H1 (cell line): ENCODE measurements around the gene MEX3B. TPM values are rescaled to one million over a fixed set of nuclear protein-coding genes. Genes with fewer than 3 reads are reported as not detected.

Experiments
- CTCF ChIP-seq, 3 experiments: IDR thresholded peaks; 1 replicate in 2 of 3; 2 replicates in 1 of 3; pipeline versions ENCODE4 v1.5.1 to v1.6.1; 2011; ENCODE audit warnings: low read length in 3 of 3, mild to moderate bottlenecking in 3 of 3, inconsistent platforms in 2 of 3, low read depth in 1 of 3, moderate library complexity in 1 of 3; ENCODE audit not compliant: insufficient read depth in 1 of 3; ENCODE audit errors: control extremely low read depth in 1 of 3
- SRF ChIP-seq: IDR thresholded peaks from 2 replicates; pipeline ENCODE4 v1.6.1; 2011; ENCODE audit warnings: mild to moderate bottlenecking, low read depth, low read length, moderate library complexity
- polyA plus RNA-seq, 7 experiments: library from polyadenylated mRNA; depleted of rRNA in 3 of 7; stranded (reverse) in 5 of 7; unstranded in 2 of 7; fragments of >200 nt in 5 of 7; fragments of 200-250 nt in 2 of 7; gene quantifications; 1 replicate in 5 of 7; 2 replicates in 1 of 7; 4 replicates in 1 of 7; pipeline versions ENCODE4 v1.2.1 to v1.2.3, GENCODE V29; 2011 to 2013; ENCODE audit warnings: missing spikeins in 2 of 7, mixed read lengths in 2 of 7
- total RNA-seq: library from RNA; stranded (reverse); fragmentation: NEBNext Ultra II Directional; extraction: Animal tissue kit (Norgen Biotek cat#: 25700); gene quantifications from 2 replicates; pipeline ENCODE4 v1.2.1, GENCODE V29; 2021

The MEX3B gene
- total and polyA plus RNA-seq, 2 of the 8 experiments (the other 6 are each of a cell fraction or from before 2014, with no cell fraction given), result 8.0 to 15.9 TPM

- TF ChIP-seq CTCF (IDR thresholded peaks at IDR 0.05; ENCODE audit: control extremely low read depth in 1 of 3, insufficient read depth in 1 of 3, low read depth in 1 of 3, low read length in 3 of 3), result no peak
- TF ChIP-seq SRF, result no peak
- TF ChIP-seq, all 59 proteins: peak for 0
Observed at GRCh38 chr15:82079736-82080135, 33.9 kb upstream of the MEX3B start (continued).
